H1 (cell line): ENCODE data around the gene PRELID1. TPM values are rescaled to one million over a fixed set of nuclear protein-coding genes. Genes with fewer than 3 reads are reported as not detected.

Experiments used
- BACH1 ChIP-seq: IDR thresholded peaks from 2 replicates; pipeline ENCODE4 v1.6.1; 2012; ENCODE audit warnings: low read length, improper control_type of control experiment
- CBX8 ChIP-seq: fragments of 300-800, 300-1000 bp; sonication (generic); IDR thresholded peaks from 2 replicates; pipeline ENCODE4 v1.7.1; 2016; ENCODE audit warnings: low read depth, low read length, borderline replicate concordance
- CHD1 ChIP-seq: IDR thresholded peaks from 2 replicates; pipeline ENCODE4 v1.6.1; 2012; ENCODE audit warnings: low read depth, low read length, improper control_type of control experiment
- CHD7 ChIP-seq: fragments of 300-600 bp; sonication (generic); IDR thresholded peaks from 2 replicates; pipeline ENCODE4 v1.7.1; 2012; ENCODE audit warnings: low read length, moderate library complexity, mild to moderate bottlenecking, inconsistent platforms; ENCODE audit not compliant: insufficient replicate concordance
- CREB1 ChIP-seq: IDR thresholded peaks from 2 replicates; pipeline ENCODE4 v1.6.1; 2012; ENCODE audit warnings: inconsistent platforms
- CTBP2 ChIP-seq: IDR thresholded peaks from 2 replicates; pipeline ENCODE4 v1.7.0; 2011; ENCODE audit warnings: borderline replicate concordance, mild to moderate bottlenecking, moderate library complexity, mixed read lengths, low read length; ENCODE audit not compliant: insufficient read depth, insufficient read length
- HDAC2 ChIP-seq, 2 experiments: fragments of 300-600 bp in 1 of 2; sonication (generic) in 1 of 2; IDR thresholded peaks; 2 replicates each; pipeline ENCODE4 v1.6.1; 2011 to 2012; ENCODE audit warnings: low read depth in 2 of 2, low read length in 2 of 2, mild to moderate bottlenecking in 2 of 2, moderate library complexity in 2 of 2, borderline replicate concordance in 1 of 2, inconsistent platforms in 1 of 2
- KDM1A ChIP-seq: fragments of 200-600, 300-600 bp; sonication (generic); IDR thresholded peaks from 2 replicates; pipeline ENCODE4 v1.7.1; 2016; ENCODE audit warnings: mild to moderate bottlenecking, low read length, borderline replicate concordance
- KDM5A ChIP-seq: fragments of 200-600 bp; IDR thresholded peaks from 2 replicates; pipeline ENCODE4 v1.7.1; 2012; ENCODE audit warnings: mild to moderate bottlenecking, low read length, inconsistent platforms, mixed read lengths
- MAX ChIP-seq: IDR thresholded peaks from 2 replicates; pipeline ENCODE4 v1.6.1; 2012; ENCODE audit warnings: inconsistent platforms
- POLR2AphosphoS5 ChIP-seq: IDR thresholded peaks from 2 replicates; pipeline ENCODE4 v1.6.1; 2011; ENCODE audit warnings: low read depth, low read length
- TBP ChIP-seq: IDR thresholded peaks from 2 replicates; pipeline ENCODE4 v1.6.1; 2011; ENCODE audit warnings: low read depth, low read length, improper control_type of control experiment
- polyA plus RNA-seq, 7 experiments: library from polyadenylated mRNA; depleted of rRNA in 3 of 7; stranded (reverse) in 5 of 7; unstranded in 2 of 7; fragments of >200 nt in 5 of 7; fragments of 200-250 nt in 2 of 7; gene quantifications; 1 replicate in 5 of 7; 2 replicates in 1 of 7; 4 replicates in 1 of 7; pipeline versions ENCODE4 v1.2.1 to v1.2.3, GENCODE V29; 2011 to 2013; ENCODE audit warnings: missing spikeins in 2 of 7, mixed read lengths in 2 of 7
- total RNA-seq: library from RNA; stranded (reverse); fragmentation: NEBNext Ultra II Directional; extraction: Animal tissue kit (Norgen Biotek cat#: 25700); gene quantifications from 2 replicates; pipeline ENCODE4 v1.2.1, GENCODE V29; 2021

The PRELID1 gene
- total and polyA plus RNA-seq, 2 of the 8 experiments (the other 6 are each of a cell fraction or from before 2014, with no cell fraction given), result 272 to 428 TPM

- no peak for TF ChIP-seq CHD7
- no peak for TF ChIP-seq HDAC2 (IDR thresholded peaks at IDR 0.05; ENCODE audit: borderline replicate concordance in 1 of 2, low read depth in 2 of 2, low read length in 2 of 2)
- no peak for TF ChIP-seq CREB1
- no peak for TF ChIP-seq CHD1
- no peak for TF ChIP-seq TBP
- no peak for TF ChIP-seq KDM5A
- no peak for TF ChIP-seq CTBP2
- no peak for TF ChIP-seq CBX8
- TF ChIP-seq KDM1A, result no peak
- TF ChIP-seq MAX, result no peak
- TF ChIP-seq BACH1, result no peak
- no peak for TF ChIP-seq POLR2AphosphoS5
Measured at GRCh38 chr5:177349362-177349647, 45.7 kb downstream of the PRELID1 start (continued).
